Upper lobe of left lung (tissue), 6 donors: ENCODE measurements around the gene CHAT. TPM values are rescaled to one million over a fixed set of nuclear protein-coding genes. Genes with fewer than 3 reads are reported as not detected.

Source experiments
- ATAC-seq, 2 donors: fragments of 200-7000 bp; cut with Tn5 transposase; one replicate each; pipeline ENCODE4 v1.9.1; 2022; ENCODE audit warnings: mild to moderate bottlenecking in 2 of 2, moderate library complexity in 2 of 2; ENCODE audit not compliant: low FRiP score in 2 of 2
- DNase-seq, 2 donors: peaks; one replicate each; pipeline ENCODE4 v3.0.0-alpha.2; 2019 to 2020
- H3K27ac ChIP-seq, 4 donors: fragments of 200-600 bp; sonication (generic); one replicate each; pipeline ENCODE4 v1.5.1; 2016 to 2019
- H3K27me3 ChIP-seq, 4 donors: fragments of 200-600 bp; sonication (generic); one replicate each; pipeline ENCODE4 v1.5.1; 2017 to 2019
- H3K36me3 ChIP-seq, 4 donors: fragments of 200-600 bp; sonication (generic); one replicate each; pipeline ENCODE4 v1.5.1; 2016 to 2019
- H3K4me1 ChIP-seq, 4 donors: fragments of 200-600 bp; sonication (generic); one replicate each; pipeline ENCODE4 v1.5.1; 2018 to 2019
- H3K4me3 ChIP-seq, 4 donors: fragments of 200-600 bp; sonication (generic); one replicate each; pipeline ENCODE4 v1.5.1; 2017 to 2019; ENCODE audit warnings: mild to moderate bottlenecking in 2 of 4, moderate library complexity in 1 of 4
- H3K9me3 ChIP-seq, 4 donors: fragments of 200-600 bp; sonication (generic); one replicate each; pipeline ENCODE4 v1.5.1; 2018 to 2019
- CTCF ChIP-seq, 6 experiments: fragments of 450-650 bp in 4 of 6; fragments of 200-600 bp in 2 of 6; sonication (generic) in 2 of 6; IDR thresholded peaks; one replicate each; pipeline ENCODE4 v1.5.1; 2016 to 2019; ENCODE audit warnings: antibody characterized with exemption in 6 of 6
- EP300 ChIP-seq, 4 donors: sonication (generic); formaldehyde crosslinking; IDR thresholded peaks; one replicate each; pipeline ENCODE4 v1.5.1; 2017; ENCODE audit warnings: antibody characterized with exemption in 4 of 4, control low read depth in 2 of 4
- POLR2A ChIP-seq, 4 donors: fragments of 450-650 bp; IDR thresholded peaks; one replicate each; pipeline ENCODE4 v1.5.1; 2016 to 2017; ENCODE audit warnings: antibody characterized with exemption in 4 of 4, mild to moderate bottlenecking in 2 of 4
- POLR2AphosphoS5 ChIP-seq, 2 donors: sonication (generic); formaldehyde crosslinking; IDR thresholded peaks; one replicate each; pipeline ENCODE4 v1.5.1; 2017; ENCODE audit warnings: antibody characterized with exemption in 2 of 2
- WGBS, 2 donors: methylation state at CpG; one replicate each; pipeline ENCODE4 v1.1.5; 2017 to 2018; 5-methylcytosine and 5-hydroxymethylcytosine counted together
- total RNA-seq, 6 donors: library from RNA; depleted of rRNA in 4 of 6; stranded (reverse); fragments of >200 nt in 4 of 6; gene quantifications; one replicate each; pipeline versions ENCODE4 v1.1.0 to v1.2.1, GENCODE V29; 2016 to 2021
- donor health status: DM: no; HTN: no; CAD: no; lungs with moderate emphysema.
- donor health status: DM: no; HTN: yes; CAD: no; lungs with severe emphysema.

The CHAT gene
- total RNA-seq, result not detected

GRCh38 chr10:49613882-49614241 is at the start of gene CHAT:
Gene CHAT, plus strand, starts transcription at chr10:49614037. Its CDS starts 153 bp downstream, at chr10:49614190.
- no peaks in the 10 kb centered on the region for H3K36me3 ChIP-seq
- H3K4me1 ChIP-seq, result peaks cover 11 to 35% (median 22%) of the 10 kb centered on the region in 4 donors
- H3K27ac ChIP-seq, result no peak within 1 kb of the TSS
- no peaks in the 10 kb centered on the region for H3K9me3 ChIP-seq
- H3K4me3 ChIP-seq, result no peak within 1 kb of the TSS
- TF ChIP-seq CTCF (IDR thresholded peaks at IDR 0.05), result no peak
- no peak for TF ChIP-seq EP300 (IDR thresholded peaks at IDR 0.05)
- peaks cover 0 to 68% (median 36%) of the 10 kb centered on the region in 4 donors for H3K27me3 ChIP-seq
- 0 to 4% methylated on average over 7 to 9 of the region's 10 CpGs for WGBS, 2 donors
- DNase-seq, result no peak
- no peak for ATAC-seq

GRCh38 chr10:49564461-49565009 is 49.3 kb upstream of the CHAT start:
- H3K36me3 ChIP-seq, result no peaks in the 10 kb centered on the region
- no peak for DNase-seq
- no peak for ATAC-seq
- no peak overlapping the region for H3K27ac ChIP-seq
- H3K27me3 ChIP-seq, result no peaks in the 10 kb centered on the region
- 82 to 85% methylated on average over 2 to 4 of the region's 4 CpGs for WGBS, 2 donors
- H3K4me3 ChIP-seq, result no peak overlapping the region
- no peaks in the 10 kb centered on the region for H3K9me3 ChIP-seq
- no peak for TF ChIP-seq POLR2AphosphoS5 (IDR thresholded peaks at IDR 0.05)
- no peak for TF ChIP-seq POLR2A (IDR thresholded peaks at IDR 0.05)
- TF ChIP-seq EP300 (IDR thresholded peaks at IDR 0.05), result no peak
- no peak for TF ChIP-seq CTCF (IDR thresholded peaks at IDR 0.05)
- no peaks in the 10 kb centered on the region for H3K4me1 ChIP-seq

GRCh38 chr10:49567810-49568209 is 46.0 kb upstream of the CHAT start:
- Histone ChIP-seq H3K9me3 (no peaks in the 10 kb centered on the region), H3K4me3 (no peak overlapping the region), H3K27ac (no peak overlapping the region), H3K4me1 (no peaks in the 10 kb centered on the region), H3K36me3 (no peaks in the 10 kb centered on the region), H3K27me3 (no peaks in the 10 kb centered on the region)
- DNase-seq, result no peak
- WGBS, 2 donors, result 83% methylated on average over 1 of the region's 1 CpG
- no peak for ATAC-seq
- TF ChIP-seq CTCF (IDR thresholded peaks at IDR 0.05), result no peak
- no peak for TF ChIP-seq EP300 (IDR thresholded peaks at IDR 0.05)
- TF ChIP-seq POLR2A (IDR thresholded peaks at IDR 0.05), result no peak
- no peak for TF ChIP-seq POLR2AphosphoS5 (IDR thresholded peaks at IDR 0.05)

- Histone ChIP-seq H3K4me1 (no peaks in the 10 kb centered on the region), H3K9me3 (no peaks in the 10 kb centered on the region), H3K4me3 (no peak overlapping the region), H3K27ac (no peak overlapping the region), H3K27me3 (no peaks in the 10 kb centered on the region), H3K36me3 (no peaks in the 10 kb centered on the region)
- TF ChIP-seq CTCF (IDR thresholded peaks at IDR 0.05) (no peak), EP300 (IDR thresholded peaks at IDR 0.05) (no peak), POLR2A (IDR thresholded peaks at IDR 0.05) (no peak), POLR2AphosphoS5 (IDR thresholded peaks at IDR 0.05) (no peak)
- no peak for DNase-seq
- peak in 1 of 2 donors; percentile 94 for ATAC-seq
- 66 to 70% methylated on average over 2 of the region's 2 CpGs for WGBS, 2 donors
Measured at GRCh38 chr10:49568235-49568634, 45.6 kb upstream of the CHAT start.

GRCh38 chr10:49569031-49569631 is 44.7 kb upstream of the CHAT start:
- ATAC-seq (peak in 1 of 2 donors; percentile 80), DNase-seq (no peak)
- no peak overlapping the region for H3K4me3 ChIP-seq
- no peak overlapping the region for H3K27ac ChIP-seq
- WGBS, 2 donors, result 68 to 76% methylated on average over 3 of the region's 3 CpGs
- H3K27me3 ChIP-seq, result no peaks in the 10 kb centered on the region
- TF ChIP-seq POLR2A (IDR thresholded peaks at IDR 0.05), result no peak
- no peak for TF ChIP-seq EP300 (IDR thresholded peaks at IDR 0.05)
- TF ChIP-seq CTCF (IDR thresholded peaks at IDR 0.05), result no peak
- no peaks in the 10 kb centered on the region for H3K9me3 ChIP-seq
- H3K36me3 ChIP-seq, result no peaks in the 10 kb centered on the region
- no peaks in the 10 kb centered on the region for H3K4me1 ChIP-seq
